Brain microvascular endothelial cell (primary cell): ENCODE data around the gene NUCB1.
A peak's percentile ranks its signal among the peaks of the same experiment; 100 is the strongest.

ENCODE experiments used
- DNase-seq: peaks from one replicate; pipeline ENCODE4 v3.0.0-alpha.2; 2020
- H3K27ac ChIP-seq: fragments of 250-450 bp; sonication (Bioruptor Pico); 2 replicates; pipeline ENCODE4 v1.5.1; 2020; ENCODE audit warnings: mild to moderate bottlenecking, moderate library complexity
- H3K27me3 ChIP-seq: fragments of 250-450 bp; sonication (Bioruptor Pico); replicated peaks from 2 replicates; pipeline ENCODE4 v1.5.1; 2020; ENCODE audit warnings: mild to moderate bottlenecking
- H3K36me3 ChIP-seq: fragments of 250-450 bp; sonication (Bioruptor Pico); replicated peaks from 2 replicates; pipeline ENCODE4 v1.5.1; 2020; ENCODE audit warnings: mild to moderate bottlenecking
- H3K4me3 ChIP-seq: 2 replicates; pipeline ENCODE4 v1.5.1; 2011; ENCODE audit warnings: low read depth, mild to moderate bottlenecking, control low read depth, low read length, moderate library complexity
- CTCF ChIP-seq: IDR thresholded peaks from 2 replicates; pipeline ENCODE4 v1.5.1; 2011; ENCODE audit warnings: low read depth, mild to moderate bottlenecking, moderate library complexity, low read length, control low read depth, inconsistent platforms; ENCODE audit errors: missing control alignments
- in situ Hi-C: cut with HindIII; loops from 2 replicates; pipeline ENCODE4 v1.10.0; 2017; ENCODE audit warnings: low sequenced_read_pairs, low pct_ligation_motif_present

Gene NUCB1

GRCh38 chr19:48970139-48970766 is 70.1 kb downstream of the NUCB1 start:
- DNase-seq: no peak
- no peak for TF ChIP-seq CTCF
- peaks cover 67% of the 10 kb centered on the region for H3K36me3 ChIP-seq
- H3K4me3 ChIP-seq: no peak overlapping the region
- H3K27me3 ChIP-seq: no peaks in the 10 kb centered on the region
- H3K27ac ChIP-seq: no peak overlapping the region
- in situ Hi-C loops: no loop called here

GRCh38 chr19:48970923-48971395 is 70.8 kb downstream of the NUCB1 start:
- DNase-seq: peak; percentile 62
- in situ Hi-C loops: no loop called here
- H3K36me3 ChIP-seq: peaks cover 60% of the 10 kb centered on the region
- no peaks in the 10 kb centered on the region for H3K27me3 ChIP-seq
- no peak overlapping the region for H3K4me3 ChIP-seq
- TF ChIP-seq CTCF: peak; percentile 97
- no peak overlapping the region for H3K27ac ChIP-seq
